K562 (cell line): ENCODE measurements around the gene PHTF1. TPM values are rescaled to one million over a fixed set of nuclear protein-coding genes. Genes with fewer than 3 reads are reported as not detected.

Experiments
- CEBPG ChIP-seq, 3 experiments: fragments of 200-800 bp in 1 of 3; sonication (Bioruptor generic) in 1 of 3; sonication (generic) in 1 of 3; formaldehyde crosslinking in 1 of 3; IDR thresholded peaks in 2 of 3; conservative IDR thresholded peaks in 1 of 3; 2 replicates each; pipeline versions ENCODE4 v1.6.1 to v1.8.0; 2016 to 2022; ENCODE audit warnings: missing compliant biosample characterization in 2 of 3, missing genetic modification characterization in 2 of 3, mild to moderate bottlenecking in 1 of 3, missing genetic modification reagents in 1 of 3
- HNRNPH1 ChIP-seq: fragments of 200-400 bp; formaldehyde crosslinking; optimal IDR thresholded peaks from 2 replicates; pipeline ENCODE3; 2017; ENCODE audit warnings: low read depth, mild to moderate bottlenecking, low read length, moderate library complexity
- PRDM10 ChIP-seq: fragments of 450-650 bp; IDR thresholded peaks from 2 replicates; pipeline ENCODE4 v1.6.1; 2018; ENCODE audit not compliant: partially characterized antibody
- ZNF146 ChIP-seq: IDR thresholded peaks from one replicate; pipeline ENCODE4 v1.6.1; 2018; ENCODE audit warnings: missing compliant biosample characterization; ENCODE audit not compliant: unreplicated experiment
- ZNF165 ChIP-seq: fragments of 250-450 bp; sonication (Bioruptor Pico); IDR thresholded peaks from 2 replicates; pipeline ENCODE4 v1.4.0; 2020; ENCODE audit warnings: borderline replicate concordance
- polyA plus RNA-seq, 8 experiments: library from polyadenylated mRNA; depleted of rRNA in 4 of 8; stranded (reverse) in 5 of 8; unstranded in 3 of 8; fragments of >200 nt; fragmentation: Nextera tagmentation in 2 of 8; fragmentation: Illumina TruSeq in 1 of 8; extraction: Ambion mirVana in 2 of 8; extraction: Trizol in 1 of 8; gene quantifications; 2 replicates each; pipeline versions ENCODE4 v1.2.1 to v1.2.3, GENCODE V29; 2011 to 2014; ENCODE audit warnings: inconsistent platforms in 1 of 8, missing spikeins in 1 of 8
- total RNA-seq, 7 experiments: library from RNA; depleted of rRNA in 6 of 7; stranded (reverse); fragments of >200 nt in 6 of 7; fragmentation: Illumina TruSeq in 2 of 7; extraction: Trizol in 2 of 7; gene quantifications; 2 replicates each; pipeline versions ENCODE4 v1.2.1 to v1.2.3, GENCODE V29; 2011 to 2021; ENCODE audit warnings: low replicate concordance in 1 of 7
- TF ChIP-seq, protein P1 (sequence below), 2 experiments: fragments of 450-650 bp; formaldehyde crosslinking in 1 of 2; IDR thresholded peaks; 2 replicates each; pipeline versions ENCODE4 v1.4.0 to v1.6.1; 2014 to 2020; ENCODE audit warnings: mild to moderate bottlenecking in 2 of 2, borderline replicate concordance in 1 of 2, low read depth in 1 of 2

PHTF1 gene
- total and polyA plus RNA-seq, 9 of the 15 experiments (the other 6 are each of a cell fraction or from before 2014, with no cell fraction given), result 8.4 to 36.2 (median 23.0) TPM

DNA sequence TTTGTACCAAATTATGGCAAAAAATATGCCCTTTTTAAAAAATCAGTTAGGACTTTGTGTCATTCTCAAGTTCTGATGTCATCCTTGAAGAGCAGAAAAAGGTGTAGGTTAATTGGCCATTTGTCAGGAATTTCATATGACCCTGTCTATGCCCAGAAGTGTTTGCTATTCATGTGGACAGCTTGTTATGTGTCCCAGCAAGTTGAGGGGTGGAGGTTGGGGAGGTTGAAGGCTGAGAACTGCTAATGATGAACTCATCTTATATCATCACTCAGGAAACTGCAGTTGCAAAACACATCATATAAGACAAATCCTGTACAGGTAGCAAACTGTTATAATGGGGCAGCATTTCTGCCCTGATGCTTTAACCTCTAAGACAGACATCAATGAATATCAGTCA lies 106.5 kb downstream of the PHTF1 start (continued):
- TF ChIP-seq, protein P1, sequence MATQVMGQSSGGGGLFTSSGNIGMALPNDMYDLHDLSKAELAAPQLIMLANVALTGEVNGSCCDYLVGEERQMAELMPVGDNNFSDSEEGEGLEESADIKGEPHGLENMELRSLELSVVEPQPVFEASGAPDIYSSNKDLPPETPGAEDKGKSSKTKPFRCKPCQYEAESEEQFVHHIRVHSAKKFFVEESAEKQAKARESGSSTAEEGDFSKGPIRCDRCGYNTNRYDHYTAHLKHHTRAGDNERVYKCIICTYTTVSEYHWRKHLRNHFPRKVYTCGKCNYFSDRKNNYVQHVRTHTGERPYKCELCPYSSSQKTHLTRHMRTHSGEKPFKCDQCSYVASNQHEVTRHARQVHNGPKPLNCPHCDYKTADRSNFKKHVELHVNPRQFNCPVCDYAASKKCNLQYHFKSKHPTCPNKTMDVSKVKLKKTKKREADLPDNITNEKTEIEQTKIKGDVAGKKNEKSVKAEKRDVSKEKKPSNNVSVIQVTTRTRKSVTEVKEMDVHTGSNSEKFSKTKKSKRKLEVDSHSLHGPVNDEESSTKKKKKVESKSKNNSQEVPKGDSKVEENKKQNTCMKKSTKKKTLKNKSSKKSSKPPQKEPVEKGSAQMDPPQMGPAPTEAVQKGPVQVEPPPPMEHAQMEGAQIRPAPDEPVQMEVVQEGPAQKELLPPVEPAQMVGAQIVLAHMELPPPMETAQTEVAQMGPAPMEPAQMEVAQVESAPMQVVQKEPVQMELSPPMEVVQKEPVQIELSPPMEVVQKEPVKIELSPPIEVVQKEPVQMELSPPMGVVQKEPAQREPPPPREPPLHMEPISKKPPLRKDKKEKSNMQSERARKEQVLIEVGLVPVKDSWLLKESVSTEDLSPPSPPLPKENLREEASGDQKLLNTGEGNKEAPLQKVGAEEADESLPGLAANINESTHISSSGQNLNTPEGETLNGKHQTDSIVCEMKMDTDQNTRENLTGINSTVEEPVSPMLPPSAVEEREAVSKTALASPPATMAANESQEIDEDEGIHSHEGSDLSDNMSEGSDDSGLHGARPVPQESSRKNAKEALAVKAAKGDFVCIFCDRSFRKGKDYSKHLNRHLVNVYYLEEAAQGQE (IDR thresholded peaks at IDR 0.05; ENCODE audit: borderline replicate concordance), result no peak
- TF ChIP-seq, protein P1 (CRISPR knock-in tag; IDR thresholded peaks at IDR 0.05; ENCODE audit: low read depth), result no peak
- TF ChIP-seq HNRNPH1 (no peak), CEBPG (CRISPR knock-in tag; IDR thresholded peaks at IDR 0.05) (no peak), CEBPG (tag; conservative IDR thresholded peaks at IDR 0.05 in 1 of 2, IDR thresholded peaks at IDR 0.05 in 1 of 2) (no peak), PRDM10 (no peak), ZNF146 (CRISPR knock-in tag) (no peak), ZNF165 (CRISPR knock-in tag) (no peak)
